Activated CD4-positive, alpha-beta T cell treated with anti-CD3 and anti-CD28 coated beads, Interleukin-2, amount 50 U/mL, for 1 hour (primary cell): Measurements from ENCODE around the gene MBD4.
A peak's percentile ranks its signal among the peaks of the same experiment; 100 is the strongest.
"Not testable (repeated sequence)": the region's sequence is repeated elsewhere in the genome, so short reads cannot be mapped to it uniquely, and the experiment has no call there.

Experiments
- DNase-seq: peaks from one replicate; pipeline ENCODE4 v3.0.0-alpha.2; 2020

The MBD4 gene

DNA sequence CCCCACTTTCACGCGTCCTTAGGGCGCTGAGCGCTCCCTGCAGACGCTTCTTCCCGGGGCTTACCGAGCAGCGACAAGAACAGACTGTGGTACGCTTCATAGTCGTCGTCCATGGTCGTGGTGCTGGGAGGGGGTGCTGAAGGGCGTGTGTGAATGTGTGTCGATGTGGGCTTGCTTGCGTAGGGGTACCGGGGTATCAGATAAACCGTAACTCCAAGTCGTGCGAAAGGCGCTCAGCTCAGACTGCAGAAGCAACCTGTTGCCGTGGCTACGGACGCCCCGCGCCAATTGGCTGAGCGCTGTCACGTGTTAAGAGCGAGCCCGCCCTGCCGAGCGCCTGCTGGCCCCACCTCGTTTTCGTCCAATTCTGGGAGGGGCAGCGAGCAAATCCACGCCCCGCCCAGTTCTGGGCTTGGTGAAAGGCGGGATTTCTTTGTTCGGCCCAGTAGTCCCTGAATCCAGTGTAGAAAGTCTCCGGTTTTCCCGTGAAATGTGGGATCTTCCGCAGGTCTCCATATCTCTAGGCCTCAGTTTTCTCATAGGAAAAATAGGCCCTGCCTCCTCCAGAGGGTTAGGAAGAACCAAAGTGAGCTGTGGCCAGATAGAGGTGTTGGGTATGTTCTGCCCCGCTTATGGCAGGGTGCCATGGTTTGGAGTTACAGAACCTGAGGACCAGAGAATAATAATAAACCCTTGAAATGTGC is 11.2 kb downstream of the MBD4 start, which contains the start of gene EFCAB12:
Gene EFCAB12 (minus strand): TSS at position 261 of the 704 bp plus-strand sequence. CDS start 148 bp downstream, at position 113.
- peak; percentile 90 for DNase-seq

DNA sequence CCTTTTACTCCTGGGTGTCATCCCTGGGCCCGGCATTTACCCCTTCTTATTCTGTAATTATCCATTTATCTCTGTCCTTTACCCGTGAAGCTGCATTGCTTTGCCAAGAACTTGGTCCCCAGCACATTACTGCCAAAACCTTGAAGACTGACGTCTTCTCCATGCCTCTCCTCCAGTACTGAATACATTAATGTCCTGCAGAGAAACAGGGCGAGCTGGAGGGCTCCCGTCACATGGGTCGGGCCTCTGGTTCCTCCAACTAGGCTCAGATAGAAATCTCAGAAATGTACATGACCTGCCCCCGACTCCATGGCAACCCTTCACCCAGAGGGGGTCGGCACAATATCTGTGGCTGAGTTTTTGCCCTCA is 11.8 kb downstream of the MBD4 start:
- DNase-seq = no peak

DNA sequence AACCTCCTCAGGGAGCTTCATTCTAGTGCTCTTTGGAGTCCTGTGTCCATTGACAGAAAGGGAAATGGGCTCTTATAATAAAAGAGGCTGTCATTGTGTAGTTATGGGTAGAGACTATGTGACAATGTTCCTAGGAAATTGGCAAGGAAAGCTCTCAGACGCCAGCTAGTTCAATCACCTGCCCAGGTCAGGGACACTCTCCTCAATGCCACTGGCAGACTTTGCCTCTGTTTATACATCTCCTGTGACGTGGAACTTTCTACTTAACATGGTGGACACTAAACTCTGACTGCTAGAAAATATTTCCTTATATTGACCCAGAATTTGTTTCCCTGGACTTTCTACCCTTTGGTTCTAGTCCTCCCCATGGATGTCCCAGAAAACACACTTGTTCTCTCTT is 14.1 kb downstream of the MBD4 start:
- no peak for DNase-seq

DNA sequence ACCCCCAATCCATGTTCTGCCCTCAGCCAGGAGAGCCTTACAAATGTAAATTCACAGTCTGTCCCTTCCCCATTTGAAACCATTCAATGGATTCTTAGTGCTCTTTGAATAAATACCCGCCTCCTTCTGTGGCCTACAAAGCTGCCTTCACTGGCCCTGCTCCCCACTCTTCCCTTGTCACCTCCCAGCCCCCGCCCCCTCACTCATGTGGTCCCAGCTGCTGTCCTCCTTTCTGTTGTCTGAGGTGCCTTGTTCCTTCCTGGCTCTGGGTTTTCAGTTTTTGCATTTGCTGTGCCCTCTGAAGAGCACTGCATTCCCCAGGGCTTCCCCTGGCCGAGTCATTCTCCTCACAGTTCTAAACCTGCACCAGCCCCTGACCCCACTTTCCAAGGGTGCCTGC is 14.5 kb downstream of the MBD4 start:
- DNase-seq = no peak

DNA sequence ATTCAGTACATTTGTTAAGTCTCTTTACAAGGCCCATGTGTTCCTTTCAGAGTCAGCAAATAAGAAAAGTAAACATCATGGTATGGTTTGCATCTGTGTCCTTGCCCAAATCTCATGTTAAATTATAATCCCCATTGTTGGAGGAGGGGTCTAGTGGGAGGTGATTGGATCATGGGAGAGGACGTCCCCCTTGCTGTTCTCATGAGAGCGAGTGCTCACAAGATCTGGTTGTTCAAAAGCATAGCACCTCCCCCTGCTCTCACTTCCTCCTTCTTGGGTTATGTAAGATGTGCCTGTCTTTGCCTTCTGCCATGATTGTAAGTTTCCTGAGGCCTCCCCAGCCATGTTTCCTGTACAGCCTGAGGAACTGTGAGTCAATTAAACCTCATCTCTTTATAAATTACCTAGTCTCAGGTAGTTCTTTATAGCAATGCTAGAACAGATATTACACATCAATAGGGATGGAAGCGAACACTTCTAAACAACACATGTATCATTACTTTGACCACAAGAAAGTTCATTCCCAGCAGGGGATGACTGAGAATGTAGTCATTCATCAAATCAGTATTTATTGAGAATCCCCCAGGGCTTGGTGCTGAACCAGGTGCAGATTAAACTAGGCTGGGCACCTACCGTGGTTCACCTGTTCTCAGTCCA is 15.4 kb downstream of the MBD4 start:
- no peak for DNase-seq

DNA sequence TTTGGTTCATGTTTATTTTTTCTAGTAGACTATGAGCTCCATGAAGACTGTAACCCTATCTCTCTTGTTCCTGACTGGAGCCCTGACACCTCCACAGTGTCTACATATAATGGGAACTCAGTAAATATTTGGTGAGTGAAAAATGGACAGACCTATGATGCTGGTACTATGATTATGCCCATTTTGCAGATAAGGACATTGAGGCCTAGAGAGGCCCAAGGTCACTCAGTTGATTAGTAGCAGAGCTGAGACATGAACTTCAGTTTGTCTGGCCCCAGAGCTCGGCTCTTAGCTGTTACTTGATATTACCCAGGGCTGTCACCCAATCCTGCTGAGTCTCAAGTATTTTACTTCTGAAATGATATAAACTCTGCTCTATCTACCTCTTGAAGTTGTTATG is 16.9 kb downstream of the MBD4 start:
- no peak for DNase-seq

DNA sequence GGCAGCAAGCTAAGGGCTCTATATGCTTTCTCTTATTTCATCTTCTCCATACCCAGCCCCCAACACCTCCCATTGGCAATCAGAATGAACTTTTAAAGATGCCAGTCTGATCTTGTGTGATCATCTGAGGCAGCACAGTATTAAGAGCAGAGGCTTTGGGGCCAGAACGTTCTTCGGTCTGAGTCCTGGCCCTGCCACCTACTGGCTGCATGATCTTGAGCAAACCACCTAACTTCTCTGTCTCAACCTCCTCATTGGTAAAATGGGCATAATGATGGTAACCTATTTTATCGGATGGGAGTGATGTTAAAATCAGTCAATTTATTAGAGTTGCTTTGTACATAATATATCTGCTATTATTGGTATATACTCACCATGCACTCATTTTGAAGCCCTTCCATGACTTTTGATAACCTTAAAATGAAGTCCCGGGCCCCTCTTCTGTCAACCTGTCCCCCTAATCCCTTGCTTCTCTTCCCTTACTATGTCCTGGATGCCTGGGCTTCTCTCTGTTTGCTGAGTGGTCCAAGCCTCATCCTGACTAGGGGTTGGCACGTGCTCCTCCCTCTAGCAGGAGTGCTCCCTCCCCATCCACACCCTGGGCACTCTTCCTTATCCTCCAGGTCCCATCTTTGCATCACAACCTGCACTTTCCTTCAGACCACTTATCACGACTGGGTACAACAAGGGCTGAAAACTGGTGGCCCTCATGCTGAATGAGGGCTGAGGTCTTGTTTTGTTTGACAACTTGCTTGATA is 17.6 kb downstream of the MBD4 start:
- DNase-seq = no peak

DNA sequence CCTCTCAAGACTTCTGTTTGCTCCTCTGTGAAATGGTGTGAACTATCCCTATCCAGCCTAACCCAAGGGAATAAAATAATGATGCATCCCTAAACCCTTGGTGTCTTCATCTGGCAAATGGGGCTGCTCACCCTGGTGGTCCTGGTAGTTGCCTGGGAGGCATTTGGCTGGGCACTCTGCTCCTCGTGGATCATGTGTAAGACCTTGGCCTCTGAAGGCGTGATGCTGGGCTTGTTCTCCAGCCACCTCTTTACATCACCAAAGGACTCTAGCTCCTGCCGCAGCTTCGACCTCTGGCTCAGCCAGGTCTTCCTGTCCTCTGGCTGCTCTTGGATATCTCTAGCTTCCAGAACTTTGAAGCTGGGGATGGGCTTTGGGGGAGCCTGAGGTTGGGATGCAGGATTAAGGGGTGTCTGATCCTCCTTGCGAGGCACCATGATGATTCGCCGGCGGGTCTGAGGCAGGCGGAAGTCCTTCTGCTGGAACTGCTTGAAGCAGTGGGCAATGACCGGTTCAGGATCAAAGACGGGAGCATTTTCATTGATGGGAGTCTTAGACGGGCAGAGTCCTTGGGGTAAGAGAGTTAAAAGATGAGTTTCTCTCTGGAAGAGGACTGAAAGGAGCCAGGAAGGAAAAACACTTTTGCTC is 18.4 kb downstream of the MBD4 start:
- no peak for DNase-seq

DNA sequence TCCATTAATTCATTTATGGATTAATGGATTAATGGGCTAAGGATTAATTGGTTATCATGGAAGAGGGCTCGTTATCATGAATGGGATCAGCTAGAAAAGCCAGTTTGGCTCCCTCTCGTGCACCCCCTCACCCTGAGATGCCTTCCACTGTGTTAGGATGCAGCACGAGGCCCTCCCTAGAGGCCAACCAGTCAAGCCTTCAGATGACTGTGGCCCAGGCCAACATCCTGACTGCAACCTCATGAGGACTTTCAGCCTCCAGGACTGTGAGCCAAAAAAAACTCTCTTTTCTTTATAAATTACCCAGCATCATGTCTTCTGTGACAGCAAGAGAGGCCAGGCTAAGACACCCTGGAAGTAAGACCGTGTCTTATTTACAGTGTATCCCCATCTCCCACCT is 20.3 kb downstream of the MBD4 start:
- DNase-seq = no peak

DNA sequence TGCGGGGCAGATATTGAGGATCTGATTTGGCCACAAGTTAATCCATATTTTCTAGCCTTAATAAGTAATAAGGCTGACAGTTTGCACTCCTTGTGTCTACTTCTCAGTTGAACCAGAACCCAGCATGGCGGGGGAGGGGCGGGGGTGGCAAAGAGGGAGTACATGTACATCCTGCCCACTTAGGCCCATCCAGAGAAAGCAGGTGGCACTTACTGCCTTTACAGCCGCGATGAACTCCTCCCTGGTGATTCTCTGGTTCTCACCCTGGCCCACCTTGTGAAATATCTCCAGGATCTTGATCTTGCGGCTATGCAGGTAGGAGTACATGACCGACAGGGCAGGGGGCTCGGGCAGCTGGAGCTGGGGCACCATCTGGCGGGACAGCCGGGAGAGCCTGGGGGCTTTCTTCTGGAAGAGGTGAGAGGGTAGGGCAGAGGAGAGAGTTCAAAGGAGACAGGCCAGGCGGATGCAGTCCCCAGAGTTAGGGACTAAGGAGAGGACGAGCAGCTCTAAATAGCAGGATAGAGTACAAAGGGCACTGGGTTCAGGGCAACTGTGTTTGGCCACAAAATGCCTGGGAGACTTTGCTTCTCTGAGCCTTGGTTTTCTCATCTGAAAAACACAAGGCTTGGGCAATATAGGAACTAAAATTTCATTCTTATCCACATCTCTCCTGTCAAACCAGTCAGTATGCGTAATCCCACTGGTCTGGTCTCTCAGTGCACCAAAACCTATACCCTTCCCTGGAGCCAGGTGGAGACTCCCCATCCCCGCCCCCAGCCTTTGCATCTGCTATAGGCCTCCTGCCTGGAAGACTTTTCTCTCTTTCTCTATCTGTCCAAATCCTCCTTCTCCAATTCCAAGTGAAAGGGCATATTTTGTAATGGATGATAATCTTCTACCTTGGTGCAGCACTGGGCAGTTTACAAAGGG is 21.4 kb downstream of the MBD4 start:
- no peak for DNase-seq

DNA sequence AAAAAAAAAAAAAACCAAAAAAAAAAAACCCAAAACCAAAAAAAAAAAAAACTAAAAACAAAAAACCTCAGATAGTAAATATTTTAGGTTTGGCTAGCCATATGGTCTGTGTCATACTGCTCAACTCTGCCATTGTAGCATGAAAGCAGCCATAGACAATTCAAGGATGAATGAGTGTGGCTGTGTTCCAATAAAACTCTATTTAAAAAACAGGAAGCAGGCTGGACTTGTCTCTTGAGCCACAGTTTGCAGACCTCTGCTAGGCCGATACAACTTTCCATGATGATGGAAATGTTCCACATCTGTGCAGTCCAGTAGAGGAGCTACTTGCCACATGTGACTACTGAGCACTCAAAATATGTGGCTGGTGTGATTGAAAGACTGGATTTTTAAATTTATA is 22.4 kb downstream of the MBD4 start:
- DNase-seq = no peak

DNA sequence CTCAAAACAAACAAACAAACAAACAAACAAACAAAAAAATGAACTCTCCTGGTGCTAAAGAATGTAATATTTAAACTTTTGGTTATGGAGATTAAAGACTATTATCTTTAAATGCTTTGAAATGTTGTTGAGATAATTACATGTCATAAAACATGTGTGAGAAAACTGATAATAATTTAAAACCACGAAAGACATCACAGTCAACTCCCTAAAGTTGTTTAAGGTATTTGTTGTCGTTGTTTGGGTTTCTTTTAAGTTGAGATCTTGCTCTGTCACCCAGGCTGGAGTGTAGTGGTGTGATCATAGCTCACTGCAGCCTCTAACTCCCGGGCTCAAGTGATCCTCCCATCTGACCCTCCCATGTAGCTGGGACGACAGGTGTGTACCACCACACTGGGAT is 23.3 kb downstream of the MBD4 start:
- DNase-seq = no peak

DNA sequence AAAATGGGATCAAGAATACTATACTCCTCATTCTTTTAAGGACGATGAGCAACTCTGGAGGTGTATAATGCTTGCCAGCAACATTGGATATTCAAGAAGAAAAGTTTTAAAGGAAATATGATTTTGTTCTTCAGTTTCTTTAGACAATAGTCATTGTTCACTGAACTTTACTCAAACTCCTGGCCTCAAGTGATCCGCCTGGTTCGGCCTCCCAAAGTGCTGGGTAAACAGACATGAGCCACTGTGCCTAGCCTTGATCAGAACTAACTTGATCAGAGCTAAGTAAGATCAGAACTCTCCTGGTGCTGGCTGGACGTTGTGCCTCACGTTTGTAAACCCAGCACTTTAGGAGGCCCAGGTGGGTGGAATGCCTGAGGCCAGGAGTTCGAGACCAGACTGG is 23.9 kb downstream of the MBD4 start:
- DNase-seq = no peak

DNA sequence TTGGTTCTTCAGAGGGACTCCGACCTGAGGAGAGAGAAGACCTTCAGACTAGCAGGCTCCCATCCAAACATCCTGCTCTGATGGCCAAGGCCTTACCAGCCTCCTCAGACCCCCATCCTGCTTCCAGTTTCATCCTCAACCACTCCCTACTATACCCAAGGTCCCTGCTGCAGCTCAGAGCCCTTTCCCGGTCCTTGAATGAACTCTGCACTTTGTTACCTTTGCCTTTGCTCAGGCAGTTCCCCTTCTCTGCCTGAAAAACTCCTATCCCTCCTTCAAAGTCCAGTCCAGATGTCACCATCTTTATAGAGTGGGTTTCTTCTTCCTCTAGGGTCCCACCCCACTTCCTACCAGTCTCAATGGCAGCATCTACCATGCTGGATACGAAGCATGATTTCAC is 24.4 kb downstream of the MBD4 start:
- no peak for DNase-seq

DNA sequence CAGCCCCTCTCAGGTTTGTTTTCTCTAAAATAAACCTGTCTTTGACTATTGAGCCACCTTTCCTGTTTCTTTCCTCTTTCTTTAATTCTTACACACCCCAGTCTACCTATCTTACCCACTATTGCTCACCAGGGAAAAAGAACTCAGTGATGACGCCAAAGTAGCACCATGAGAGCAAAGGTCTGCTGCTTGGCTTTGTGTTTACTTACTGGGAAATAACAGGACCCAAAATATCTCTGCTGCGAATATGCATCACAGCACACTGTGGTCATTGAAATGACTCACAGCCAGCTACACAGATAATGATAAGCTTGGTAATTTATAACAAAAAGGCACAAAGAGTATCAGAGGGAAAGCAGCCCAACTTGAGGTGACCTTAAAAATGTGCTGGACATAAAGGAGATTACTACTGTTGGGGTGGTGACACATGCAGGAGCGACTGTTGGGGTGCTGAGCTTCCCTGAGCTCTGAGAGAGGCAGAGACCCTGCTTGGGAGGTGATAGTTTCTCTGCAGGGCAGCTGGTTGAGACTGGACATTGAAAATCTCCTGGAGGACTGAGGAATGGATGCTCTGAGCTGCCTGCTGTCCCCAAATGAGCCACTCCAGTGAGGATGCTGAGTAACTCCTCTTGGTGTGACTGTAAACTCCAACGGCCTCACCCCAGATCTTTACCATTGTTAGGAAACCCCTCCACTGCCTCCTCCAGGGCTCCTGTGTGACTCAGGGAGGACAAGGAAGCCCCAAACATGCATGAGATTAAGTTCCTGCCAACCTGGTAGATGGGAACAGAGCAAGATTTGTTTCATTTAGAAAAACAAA is 25.9 kb downstream of the MBD4 start:
- DNase-seq = no peak

DNA sequence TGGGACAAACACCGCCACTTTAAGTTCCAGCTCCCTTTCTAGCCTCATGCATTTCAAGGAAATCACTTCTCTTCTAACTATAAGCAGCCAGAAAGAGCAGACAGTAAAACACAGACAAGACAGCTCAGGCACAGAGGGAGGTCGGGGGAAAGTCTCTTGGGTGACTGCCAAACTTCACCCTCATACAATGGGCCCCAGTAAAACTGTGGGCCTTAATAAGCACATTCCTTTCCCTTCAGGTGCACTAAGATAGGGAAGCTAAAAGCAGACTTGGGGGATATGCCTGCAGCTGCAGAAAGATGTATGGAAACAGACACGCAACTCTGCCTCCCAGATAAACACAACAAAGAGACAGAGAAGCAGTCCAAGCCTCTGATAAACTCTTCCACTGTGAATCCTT is 26.5 kb downstream of the MBD4 start:
- not testable (repeated sequence) for DNase-seq

DNA sequence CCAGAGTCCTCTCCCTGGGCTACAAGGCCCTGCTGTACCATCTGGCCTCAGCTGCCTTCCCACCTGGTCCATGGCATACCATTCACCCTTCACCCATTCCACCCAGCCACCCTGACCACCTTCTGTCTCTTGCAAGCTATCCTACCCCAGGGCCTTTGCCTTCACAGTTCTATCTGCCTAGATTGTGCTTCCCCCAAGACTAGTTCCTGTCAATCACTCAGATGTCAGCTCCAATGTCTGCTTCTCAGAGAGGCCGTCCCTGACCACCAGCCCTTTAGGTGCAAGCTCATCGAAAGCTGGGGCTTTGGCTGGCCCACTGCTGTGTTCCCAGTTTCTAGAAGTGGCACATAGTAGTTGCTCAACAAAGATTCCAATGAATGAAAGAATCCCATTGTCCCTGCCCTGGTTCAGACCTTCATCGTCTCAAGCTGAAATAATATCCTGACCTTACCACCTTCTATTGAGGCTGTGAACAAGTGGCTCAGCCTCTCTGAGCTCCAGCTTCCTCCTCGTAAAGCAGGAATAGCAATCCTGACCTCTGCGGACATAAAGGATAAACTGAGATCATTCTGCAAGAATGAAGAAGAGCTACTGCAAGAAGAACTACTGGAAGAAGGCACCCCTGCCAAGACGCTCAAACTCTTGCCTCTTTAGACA is 27.1 kb downstream of the MBD4 start:
- DNase-seq = no peak

DNA sequence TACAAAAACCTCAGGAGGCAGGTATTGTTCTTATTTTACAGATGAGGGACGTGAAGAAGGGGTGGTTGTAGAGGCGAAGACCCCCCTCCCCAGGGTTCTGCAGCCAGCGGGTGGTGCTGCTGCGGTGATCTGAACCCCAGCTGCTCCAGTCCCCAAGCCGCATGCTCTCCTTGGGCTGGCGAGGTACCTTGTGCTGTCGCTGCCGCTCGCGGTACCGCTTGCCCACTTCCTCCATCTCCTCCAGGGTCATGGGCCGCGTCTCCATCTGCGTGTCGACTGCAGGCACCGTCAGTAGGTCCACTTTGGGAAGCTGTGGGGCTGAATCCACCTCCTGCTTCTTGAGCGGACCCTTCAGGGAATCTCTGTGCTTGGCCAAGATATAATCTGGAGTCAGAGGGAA is 28.8 kb downstream of the MBD4 start:
- no peak for DNase-seq

DNA sequence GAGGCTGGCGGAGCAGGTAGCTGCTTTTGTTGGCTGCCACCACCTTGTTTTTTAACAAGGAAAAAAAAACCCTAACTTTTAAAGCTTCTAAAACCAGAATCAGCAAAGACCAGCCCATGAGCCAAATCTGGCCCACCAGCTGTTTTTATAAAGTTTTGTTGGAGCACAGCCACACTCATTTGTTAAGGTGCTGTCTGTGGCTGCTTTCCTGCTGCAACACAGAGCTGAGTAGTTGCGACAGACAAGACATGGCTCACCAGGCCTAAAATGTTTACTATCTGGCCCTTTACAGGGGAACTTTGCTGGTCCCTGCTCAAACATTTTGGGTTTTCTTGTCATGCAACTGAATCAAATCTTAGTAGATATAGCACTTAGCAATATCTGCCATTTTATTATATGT is 30.2 kb downstream of the MBD4 start:
- DNase-seq = no peak

DNA sequence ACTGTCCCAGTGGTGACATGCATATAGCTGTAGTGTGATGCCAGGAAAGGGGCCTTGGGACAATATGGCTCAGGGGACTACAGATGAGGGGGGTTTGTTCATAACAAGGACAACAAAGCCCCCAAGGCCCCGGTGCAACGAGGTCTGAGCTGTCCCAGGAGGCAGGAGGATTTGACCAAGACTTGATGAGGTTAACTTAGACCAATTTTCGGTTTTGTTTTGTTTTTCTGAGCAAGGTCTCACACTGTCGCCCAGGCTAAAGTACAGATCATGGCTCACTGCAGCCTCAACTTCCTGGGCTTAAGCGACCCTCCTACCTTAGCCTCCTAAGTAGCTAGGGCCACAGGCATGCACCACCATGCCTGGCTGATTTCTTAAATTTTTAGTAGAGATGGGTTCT is 35.1 kb downstream of the MBD4 start:
- no peak for DNase-seq

DNA sequence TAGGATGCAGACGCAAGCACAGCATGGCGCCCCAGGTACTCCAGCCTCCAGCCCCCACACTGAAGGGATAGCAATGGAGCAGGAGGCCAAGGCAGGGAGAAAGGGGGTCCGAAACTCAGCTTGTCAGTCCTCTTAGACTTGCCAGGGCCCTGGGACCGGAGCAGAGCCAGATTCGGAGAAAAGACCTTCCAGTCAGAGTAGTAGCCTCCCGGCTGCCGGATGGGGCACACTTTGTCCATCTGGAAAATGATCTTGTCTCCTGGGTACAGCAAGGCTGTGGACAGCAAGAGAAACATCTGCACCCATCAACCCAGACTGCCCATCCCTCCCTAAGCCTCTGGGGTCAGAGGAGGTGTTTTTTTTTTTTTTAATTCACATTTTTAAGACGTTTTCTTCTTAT is 35.6 kb downstream of the MBD4 start:
- no peak for DNase-seq
